Gastroesophageal sphincter (tissue), 4 donors: Measurements from ENCODE around the gene STXBP6. TPM values are rescaled to one million over a fixed set of nuclear protein-coding genes. Genes with fewer than 3 reads are reported as not detected.

Experiments used
- ATAC-seq: fragments of 150-250 bp; one replicate; pipeline ENCODE4 v1.9.1; 2016; ENCODE audit warnings: mild to moderate bottlenecking, moderate library complexity
- H3K27ac ChIP-seq, 4 donors: fragments of 200-600 bp; sonication (generic) in 3 of 4; 1 replicate in 3 of 4; 2 replicates in 1 of 4; pipeline ENCODE4 v1.5.1; 2016 to 2019
- H3K27me3 ChIP-seq: fragments of 200-600 bp; sonication (generic); one replicate; pipeline ENCODE4 v1.5.1; 2019
- H3K36me3 ChIP-seq, 2 donors: fragments of 200-600 bp; sonication (generic); one replicate each; pipeline ENCODE4 v1.5.1; 2019; ENCODE audit warnings: control low read depth in 1 of 2
- H3K4me1 ChIP-seq, 3 donors: fragments of 200-600 bp; sonication (generic); 1 replicate in 2 of 3; 2 replicates in 1 of 3; pipeline ENCODE4 v1.5.1; 2016 to 2019; ENCODE audit warnings: control low read depth in 2 of 3
- H3K4me3 ChIP-seq, 2 donors: fragments of 200-600 bp; sonication (generic); one replicate each; pipeline ENCODE4 v1.5.1; 2019; ENCODE audit warnings: mild to moderate bottlenecking in 1 of 2, moderate library complexity in 1 of 2
- H3K9me3 ChIP-seq, 3 donors: fragments of 200-600 bp; sonication (generic); one replicate each; pipeline ENCODE4 v1.5.1; 2017 to 2019; ENCODE audit warnings: control low read depth in 2 of 3
- EP300 ChIP-seq: sonication (generic); formaldehyde crosslinking; IDR thresholded peaks from one replicate; pipeline ENCODE4 v1.6.1; 2017; ENCODE audit warnings: antibody characterized with exemption, mild to moderate bottlenecking
- POLR2A ChIP-seq, 2 donors: fragments of 450-650 bp; IDR thresholded peaks; one replicate each; pipeline ENCODE4 v1.6.1; 2017; ENCODE audit warnings: antibody characterized with exemption in 2 of 2, mild to moderate bottlenecking in 2 of 2, moderate library complexity in 1 of 2
- POLR2AphosphoS5 ChIP-seq: sonication (generic); formaldehyde crosslinking; IDR thresholded peaks from one replicate; pipeline ENCODE4 v1.6.1; 2017; ENCODE audit warnings: antibody characterized with exemption
- WGBS, 2 donors: methylation state at CpG; one replicate each; pipeline ENCODE4 v1.1.5; 2018; ENCODE audit warnings: low coverage in 1 of 2; 5-methylcytosine and 5-hydroxymethylcytosine counted together
- total RNA-seq, 4 donors: library from RNA; depleted of rRNA; stranded (reverse); fragments of >200 nt; gene quantifications; one replicate each; pipeline ENCODE4 v1.1.0, GENCODE V29; 2016
- TF ChIP-seq, protein P1 (sequence below), 4 experiments: fragments of 200-600 bp in 2 of 4; fragments of 450-650 bp in 2 of 4; sonication (generic) in 1 of 4; IDR thresholded peaks; one replicate each; pipeline ENCODE4 v1.5.1; 2017 to 2019; ENCODE audit warnings: antibody characterized with exemption in 4 of 4, mild to moderate bottlenecking in 2 of 4, moderate library complexity in 2 of 4

STXBP6 gene
- total RNA-seq, 4 donors from 2014 or later, result 29.3 to 55.7 (median 44.0) TPM

DNA sequence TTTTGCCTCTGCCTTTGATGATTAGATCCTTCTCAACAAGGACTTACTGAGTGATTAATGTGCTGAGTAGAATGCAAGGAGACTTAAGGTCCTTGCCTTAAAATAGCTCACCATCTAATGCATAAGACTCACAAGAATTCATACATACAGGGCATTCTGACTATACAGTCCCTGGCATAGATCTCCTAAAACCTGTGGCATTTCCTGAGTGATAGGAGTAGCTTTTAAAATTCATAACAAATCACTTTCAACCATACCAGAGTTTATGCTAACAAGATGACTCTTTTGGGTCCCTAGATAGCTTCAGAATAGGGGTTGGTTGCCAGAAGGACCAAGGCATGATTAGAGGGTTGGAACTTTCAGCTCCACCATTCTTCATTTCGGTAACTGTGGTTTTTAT lies 48.8 kb downstream of the STXBP6 start:
- TF ChIP-seq POLR2A (IDR thresholded peaks at IDR 0.05) (no peak), POLR2AphosphoS5 (no peak), EP300 (no peak)
- TF ChIP-seq, protein P1, sequence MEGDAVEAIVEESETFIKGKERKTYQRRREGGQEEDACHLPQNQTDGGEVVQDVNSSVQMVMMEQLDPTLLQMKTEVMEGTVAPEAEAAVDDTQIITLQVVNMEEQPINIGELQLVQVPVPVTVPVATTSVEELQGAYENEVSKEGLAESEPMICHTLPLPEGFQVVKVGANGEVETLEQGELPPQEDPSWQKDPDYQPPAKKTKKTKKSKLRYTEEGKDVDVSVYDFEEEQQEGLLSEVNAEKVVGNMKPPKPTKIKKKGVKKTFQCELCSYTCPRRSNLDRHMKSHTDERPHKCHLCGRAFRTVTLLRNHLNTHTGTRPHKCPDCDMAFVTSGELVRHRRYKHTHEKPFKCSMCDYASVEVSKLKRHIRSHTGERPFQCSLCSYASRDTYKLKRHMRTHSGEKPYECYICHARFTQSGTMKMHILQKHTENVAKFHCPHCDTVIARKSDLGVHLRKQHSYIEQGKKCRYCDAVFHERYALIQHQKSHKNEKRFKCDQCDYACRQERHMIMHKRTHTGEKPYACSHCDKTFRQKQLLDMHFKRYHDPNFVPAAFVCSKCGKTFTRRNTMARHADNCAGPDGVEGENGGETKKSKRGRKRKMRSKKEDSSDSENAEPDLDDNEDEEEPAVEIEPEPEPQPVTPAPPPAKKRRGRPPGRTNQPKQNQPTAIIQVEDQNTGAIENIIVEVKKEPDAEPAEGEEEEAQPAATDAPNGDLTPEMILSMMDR (IDR thresholded peaks at IDR 0.05), result no peak
- Histone ChIP-seq H3K36me3 (no peaks in the 10 kb centered on the region), H3K27me3 (no peaks in the 10 kb centered on the region), H3K4me1 (peaks cover 0 to 22% (median 9%) of the 10 kb centered on the region in 3 donors), H3K9me3 (no peaks in the 10 kb centered on the region), H3K4me3 (no peak overlapping the region), H3K27ac (peak overlapping the region in 3 of 4 donors; percentile 4 to 39 (median 31))
- WGBS, 2 donors, result 43 to 80% methylated on average over 1 of the region's 1 CpG
- ATAC-seq, result peak; percentile 19

GRCh38 chr14:24999157-24999556 lies 50.8 kb downstream of the STXBP6 start:
- Histone ChIP-seq H3K4me3 (no peak overlapping the region), H3K4me1 (peaks cover 0 to 22% (median 9%) of the 10 kb centered on the region in 3 donors), H3K9me3 (no peaks in the 10 kb centered on the region), H3K36me3 (no peaks in the 10 kb centered on the region), H3K27ac (no peak overlapping the region), H3K27me3 (no peaks in the 10 kb centered on the region)
- WGBS, 2 donors, result 97% methylated on average over 4 of the region's 4 CpGs
- no peak for ATAC-seq
- TF ChIP-seq POLR2AphosphoS5 (no peak), EP300 (no peak), POLR2A (IDR thresholded peaks at IDR 0.05) (no peak)
- TF ChIP-seq, protein P1 (IDR thresholded peaks at IDR 0.05), result no peak

DNA sequence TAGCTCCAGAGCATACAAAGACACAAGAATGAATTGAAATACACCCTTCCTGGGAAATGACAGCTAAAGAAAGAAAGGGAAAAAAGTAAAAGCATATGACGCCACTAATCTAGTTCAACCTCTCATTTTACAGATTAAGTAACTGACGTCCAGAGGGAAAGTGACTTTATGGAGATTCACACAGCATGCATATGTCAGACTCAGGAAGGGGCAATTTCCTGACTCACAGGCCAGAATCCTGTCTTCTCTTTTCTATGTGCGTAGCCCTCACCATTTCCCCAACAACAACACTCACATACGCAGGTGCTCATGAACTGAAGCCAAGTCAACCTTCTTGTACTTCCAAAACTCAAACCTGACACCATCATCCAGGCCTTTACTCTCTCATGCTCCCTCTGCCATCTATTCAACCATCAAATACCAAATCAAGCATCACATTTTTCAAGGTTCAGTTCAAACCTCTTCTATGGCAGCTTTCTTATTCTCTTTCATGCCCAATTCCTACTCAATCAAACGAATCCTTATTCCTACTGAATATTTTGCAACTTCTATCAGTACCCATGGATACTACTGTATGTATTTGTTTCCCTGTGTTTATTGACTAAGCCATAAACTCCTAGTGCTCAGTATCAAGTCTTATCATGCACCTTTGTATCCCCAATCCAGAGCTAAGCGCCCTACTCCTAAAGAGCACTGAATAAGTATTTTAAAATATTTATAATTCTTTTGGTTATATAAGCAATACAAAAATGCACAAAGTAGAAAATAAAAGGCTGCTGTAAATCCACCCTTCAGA lies 52.8 kb downstream of the STXBP6 start:
- Histone ChIP-seq H3K27me3 (no peaks in the 10 kb centered on the region), H3K9me3 (no peaks in the 10 kb centered on the region), H3K27ac (no peak overlapping the region), H3K36me3 (no peaks in the 10 kb centered on the region), H3K4me3 (no peak overlapping the region), H3K4me1 (peaks cover 0 to 17% (median 5%) of the 10 kb centered on the region in 3 donors)
- ATAC-seq, result no peak
- 83 to 88% methylated on average over 5 to 6 of the region's 6 CpGs for WGBS, 2 donors
- no peak for TF ChIP-seq EP300
- TF ChIP-seq POLR2AphosphoS5, result no peak
- no peak for TF ChIP-seq POLR2A (IDR thresholded peaks at IDR 0.05)
- TF ChIP-seq, protein P1 (IDR thresholded peaks at IDR 0.05), result no peak

DNA sequence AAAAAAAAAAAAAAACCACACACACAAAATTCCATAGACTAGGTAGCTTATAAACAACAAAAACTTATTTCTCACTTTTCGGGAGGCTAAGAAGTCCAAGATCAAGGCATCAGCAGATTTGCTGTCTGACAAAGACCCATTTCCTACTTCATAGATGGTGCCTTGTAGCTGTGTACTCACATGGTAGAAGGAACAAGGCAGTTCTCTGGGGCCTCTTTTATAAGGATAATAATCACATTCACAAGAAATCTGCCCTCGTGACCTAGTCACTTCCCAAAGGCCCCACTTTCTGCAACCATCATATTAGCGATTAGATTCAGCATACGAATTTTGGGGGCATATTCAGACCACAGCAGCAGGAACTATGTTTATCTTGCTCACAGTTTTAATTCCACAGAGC lies 54.9 kb downstream of the STXBP6 start:
- Histone ChIP-seq H3K36me3 (no peaks in the 10 kb centered on the region), H3K27ac (no peak overlapping the region), H3K4me3 (no peak overlapping the region), H3K27me3 (no peaks in the 10 kb centered on the region), H3K4me1 (peaks cover 0 to 13% (median 3%) of the 10 kb centered on the region in 3 donors), H3K9me3 (no peaks in the 10 kb centered on the region)
- TF ChIP-seq POLR2AphosphoS5, result no peak
- TF ChIP-seq EP300, result no peak
- TF ChIP-seq, protein P1 (IDR thresholded peaks at IDR 0.05), result no peak
- no peak for TF ChIP-seq POLR2A (IDR thresholded peaks at IDR 0.05)
- no peak for ATAC-seq
- 74 to 75% methylated on average over 3 of the region's 4 CpGs for WGBS, 2 donors

GRCh38 chr14:24993631-24994030 lies 56.3 kb downstream of the STXBP6 start:
- Histone ChIP-seq H3K27me3 (no peaks in the 10 kb centered on the region), H3K4me3 (no peak overlapping the region), H3K36me3 (no peaks in the 10 kb centered on the region), H3K4me1 (peaks cover 0 to 13% (median 3%) of the 10 kb centered on the region in 3 donors), H3K27ac (no peak overlapping the region), H3K9me3 (no peaks in the 10 kb centered on the region)
- TF ChIP-seq, protein P1 (IDR thresholded peaks at IDR 0.05), result no peak
- TF ChIP-seq POLR2A (IDR thresholded peaks at IDR 0.05) (no peak), POLR2AphosphoS5 (no peak), EP300 (no peak)
- ATAC-seq, result no peak
